NT2/D1 (cell line): ENCODE measurements around the gene NT5DC3.

Experiments used
- SUZ12 ChIP-seq: IDR thresholded peaks from 2 replicates; pipeline ENCODE4 v1.6.1; 2011; ENCODE audit not compliant: insufficient read length, insufficient read depth; ENCODE audit errors: extremely low read depth
- ZNF274 ChIP-seq: IDR thresholded peaks from 2 replicates; pipeline ENCODE4 v1.6.1; 2011; ENCODE audit warnings: mild to moderate bottlenecking, low read depth, low read length

DNA sequence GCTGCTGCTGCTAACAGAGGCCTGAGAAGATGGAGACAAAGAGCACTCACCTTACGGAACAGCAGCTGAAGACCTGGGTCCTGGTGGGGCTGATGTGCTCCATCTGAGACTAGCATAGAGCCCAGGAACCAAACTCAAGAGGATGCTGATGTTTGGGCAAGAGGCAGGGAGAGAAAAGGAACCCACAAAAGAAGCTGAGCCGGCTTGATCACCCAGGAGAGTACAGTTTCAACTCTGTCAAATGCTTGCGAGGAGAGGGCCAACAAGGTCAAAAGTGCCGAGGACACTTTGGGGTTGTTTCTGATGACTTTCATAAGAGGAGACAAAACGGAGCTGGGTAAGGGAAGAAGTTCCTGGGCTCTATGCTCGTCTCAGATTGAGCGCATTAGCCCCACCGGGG lies 17.3 kb upstream of the NT5DC3 start:
- TF ChIP-seq ZNF274 (no peak), SUZ12 (no peak)
